ENCODE measurements around the gene ELMO1. TPM values are rescaled to one million over a fixed set of nuclear protein-coding genes. Genes with fewer than 3 reads are reported as not detected.

ELMO1 gene
- total RNA-seq, 1 donor from 2014 or later: 119 TPM

DNA sequence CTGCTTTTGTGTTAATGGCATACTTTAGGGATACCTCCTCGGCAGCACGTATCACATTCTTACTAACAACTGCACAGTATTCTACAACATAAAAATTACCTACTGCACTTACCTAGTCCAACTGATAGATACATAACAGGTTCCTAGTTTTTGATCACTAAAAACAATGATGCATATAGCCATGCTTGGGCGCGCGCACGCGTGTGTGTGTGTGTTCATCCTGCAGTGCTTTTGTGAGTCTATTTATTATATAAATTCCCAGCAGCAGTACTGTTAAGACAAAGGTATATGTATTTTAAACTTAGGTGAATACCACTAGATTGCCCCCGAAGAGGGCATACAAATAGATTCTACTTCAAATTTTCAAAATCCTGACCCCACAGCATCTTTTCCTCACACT, 181.4 kb downstream of the ELMO1 start:
- Mint-ChIP-seq H3K9me3 (no peaks in the 10 kb centered on the region), H3K27me3 (ENCODE audit: insufficient read depth) (no peaks in the 10 kb centered on the region), H3K36me3 (ENCODE audit: low read depth) (peaks cover 24% of the 10 kb centered on the region), H3K27ac (no peak overlapping the region), H3K4me3 (no peak overlapping the region), H3K4me1 (ENCODE audit: low read depth) (peaks cover 24% of the 10 kb centered on the region)
- DNase-seq (ENCODE audit: low spot score): no peak
- intact Hi-C loops (cut with micrococcal nuclease): no loop called here

- H3K36me3 Mint-ChIP-seq (ENCODE audit: low read depth): peaks cover 16% of the 10 kb centered on the region
- no peaks in the 10 kb centered on the region for H3K27me3 Mint-ChIP-seq (ENCODE audit: insufficient read depth)
- intact Hi-C loops (cut with micrococcal nuclease): no loop called here
- H3K27ac Mint-ChIP-seq: no peak overlapping the region
- H3K9me3 Mint-ChIP-seq: no peaks in the 10 kb centered on the region
- no peak for DNase-seq (ENCODE audit: low spot score)
- H3K4me3 Mint-ChIP-seq: no peak overlapping the region
- peaks cover 24% of the 10 kb centered on the region for H3K4me1 Mint-ChIP-seq (ENCODE audit: low read depth)
Observed at GRCh38 chr7:37265876-37266275, 182.8 kb downstream of the ELMO1 start.

DNA sequence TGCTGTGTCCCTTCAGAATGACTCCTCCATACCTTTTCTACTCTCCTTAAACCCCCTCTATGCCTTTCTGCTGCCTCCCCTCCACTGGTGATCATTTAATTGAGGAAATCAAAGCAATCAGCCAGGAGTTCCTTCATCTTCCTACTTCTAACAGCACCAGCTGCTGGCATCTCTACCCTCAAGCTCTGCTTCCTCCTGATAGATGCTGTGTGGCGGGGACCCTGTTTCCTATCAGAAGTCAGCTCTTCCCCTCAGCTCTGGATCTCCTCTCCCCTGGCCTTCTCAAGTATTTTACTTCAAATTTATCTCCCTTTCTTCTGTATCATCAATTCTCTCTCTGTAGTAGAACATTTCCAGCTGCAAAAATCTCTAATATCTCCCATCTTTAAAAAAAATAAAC, 183.7 kb downstream of the ELMO1 start:
- Mint-ChIP-seq H3K27ac (peak overlapping the region; percentile 44), H3K36me3 (ENCODE audit: low read depth) (peaks cover 11% of the 10 kb centered on the region), H3K4me1 (ENCODE audit: low read depth) (peaks cover 18% of the 10 kb centered on the region), H3K27me3 (ENCODE audit: insufficient read depth) (no peaks in the 10 kb centered on the region), H3K9me3 (no peaks in the 10 kb centered on the region), H3K4me3 (no peak overlapping the region)
- DNase-seq (ENCODE audit: low spot score): no peak
- intact Hi-C loops (cut with micrococcal nuclease): no loop called here

DNA sequence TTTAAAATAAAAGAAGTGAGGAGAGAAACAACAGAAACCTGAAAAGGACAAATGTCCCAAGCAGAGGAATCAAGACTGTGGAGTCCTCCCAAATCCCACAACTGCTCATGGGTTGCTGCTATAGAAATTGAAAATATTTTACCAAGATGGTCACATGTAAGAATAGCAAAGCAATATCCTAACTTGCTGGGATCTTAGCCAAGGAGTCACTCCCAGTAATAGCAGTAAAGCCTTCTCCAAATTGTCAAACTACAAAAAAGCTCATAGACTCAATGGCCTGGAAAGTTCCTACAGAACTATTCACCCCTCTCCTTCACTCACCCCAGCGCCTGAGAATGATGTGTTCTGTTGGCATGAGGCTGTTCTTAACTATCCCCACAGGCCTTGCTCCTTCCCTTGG, 186.5 kb downstream of the ELMO1 start:
- Mint-ChIP-seq H3K27ac (no peak overlapping the region), H3K4me3 (no peak overlapping the region), H3K9me3 (no peaks in the 10 kb centered on the region), H3K4me1 (ENCODE audit: low read depth) (peaks cover 26% of the 10 kb centered on the region), H3K27me3 (ENCODE audit: insufficient read depth) (no peaks in the 10 kb centered on the region), H3K36me3 (ENCODE audit: low read depth) (peaks cover 15% of the 10 kb centered on the region)
- intact Hi-C loops (cut with micrococcal nuclease): no loop called here
- DNase-seq (ENCODE audit: low spot score): no peak

GRCh38 chr7:37259319-37259821, 189.3 kb downstream of the ELMO1 start:
- peak overlapping the region; percentile 26 for H3K27ac Mint-ChIP-seq
- H3K36me3 Mint-ChIP-seq (ENCODE audit: low read depth): peaks cover 22% of the 10 kb centered on the region
- H3K4me3 Mint-ChIP-seq: no peak overlapping the region
- no peaks in the 10 kb centered on the region for H3K27me3 Mint-ChIP-seq (ENCODE audit: insufficient read depth)
- peaks cover 24% of the 10 kb centered on the region for H3K4me1 Mint-ChIP-seq (ENCODE audit: low read depth)
- DNase-seq (ENCODE audit: low spot score): no peak
- intact Hi-C loops (cut with micrococcal nuclease): no loop called here
- no peaks in the 10 kb centered on the region for H3K9me3 Mint-ChIP-seq

DNA sequence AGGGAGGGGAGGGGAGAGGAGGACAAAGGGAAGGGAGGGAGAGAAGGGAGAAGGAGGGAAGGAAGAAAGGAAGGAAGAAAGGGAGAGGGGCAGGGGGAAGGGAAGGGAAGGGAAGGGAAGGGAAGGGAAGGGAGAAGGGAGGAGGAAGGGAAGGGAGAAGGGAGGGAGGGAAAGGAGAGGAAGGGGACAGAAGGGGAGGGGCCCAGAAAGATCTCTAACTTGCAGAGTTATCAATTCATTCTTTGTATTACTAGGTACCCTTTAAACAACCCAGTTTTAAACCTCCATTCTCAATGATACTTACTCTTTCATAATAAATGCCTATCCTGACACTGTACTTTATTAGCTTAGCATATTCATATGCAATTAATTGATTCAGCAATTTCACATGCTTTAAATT, 192.0 kb downstream of the ELMO1 start:
- no peak for DNase-seq (ENCODE audit: low spot score)
- H3K27ac Mint-ChIP-seq: no peak overlapping the region
- no peaks in the 10 kb centered on the region for H3K27me3 Mint-ChIP-seq (ENCODE audit: insufficient read depth)
- intact Hi-C loops (cut with micrococcal nuclease): no loop called here
- H3K4me3 Mint-ChIP-seq: no peak overlapping the region
- H3K4me1 Mint-ChIP-seq (ENCODE audit: low read depth): peaks cover 28% of the 10 kb centered on the region
- H3K36me3 Mint-ChIP-seq (ENCODE audit: low read depth): peaks cover 32% of the 10 kb centered on the region
- H3K9me3 Mint-ChIP-seq: no peaks in the 10 kb centered on the region

DNA sequence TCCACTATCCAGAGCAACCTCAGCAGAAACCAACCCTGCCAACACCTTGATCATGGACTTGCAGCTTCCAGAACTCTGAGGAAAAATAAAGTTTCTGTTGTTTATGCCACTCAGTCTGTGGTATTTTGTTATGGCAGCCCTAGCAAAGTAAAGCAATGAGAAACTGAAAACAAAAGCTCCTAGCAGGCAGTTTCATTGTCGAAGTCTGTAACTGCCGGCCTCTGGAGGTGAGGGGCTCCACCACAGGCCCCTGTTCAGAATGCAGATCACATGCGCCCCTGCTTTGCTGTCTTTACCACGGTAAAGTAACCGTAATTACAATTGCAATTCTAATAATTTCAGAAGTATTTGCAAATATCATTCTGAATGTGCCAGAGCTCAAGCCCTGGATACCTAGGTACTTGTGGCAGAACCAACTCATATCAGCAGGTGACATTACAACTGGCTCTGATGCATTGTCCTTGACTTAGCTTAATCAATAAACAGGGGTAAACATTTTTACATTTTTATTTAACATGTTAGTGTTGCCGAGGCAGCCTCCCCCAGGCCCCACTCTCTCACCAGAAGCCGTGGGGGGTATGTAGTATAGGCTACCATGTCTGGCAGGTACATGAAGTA, 193.2 kb downstream of the ELMO1 start:
- intact Hi-C loops (cut with micrococcal nuclease): no loop called here
- peaks cover 33% of the 10 kb centered on the region for H3K4me1 Mint-ChIP-seq (ENCODE audit: low read depth)
- DNase-seq (ENCODE audit: low spot score): no peak
- peaks cover 35% of the 10 kb centered on the region for H3K36me3 Mint-ChIP-seq (ENCODE audit: low read depth)
- no peaks in the 10 kb centered on the region for H3K9me3 Mint-ChIP-seq
- H3K4me3 Mint-ChIP-seq: no peak overlapping the region
- no peak overlapping the region for H3K27ac Mint-ChIP-seq
- H3K27me3 Mint-ChIP-seq (ENCODE audit: insufficient read depth): no peaks in the 10 kb centered on the region

- H3K4me3 Mint-ChIP-seq: no peak overlapping the region
Observed at GRCh38 chr7:37251222-37251621, 197.4 kb downstream of the ELMO1 start.

GRCh38 chr7:37249240-37249639, 199.4 kb downstream of the ELMO1 start:
- Mint-ChIP-seq H3K4me1 (ENCODE audit: low read depth) (peaks cover 9% of the 10 kb centered on the region), H3K36me3 (ENCODE audit: low read depth) (peaks cover 21% of the 10 kb centered on the region), H3K27me3 (ENCODE audit: insufficient read depth) (no peaks in the 10 kb centered on the region), H3K27ac (no peak overlapping the region), H3K9me3 (no peaks in the 10 kb centered on the region), H3K4me3 (no peak overlapping the region)
- no peak for DNase-seq (ENCODE audit: low spot score)
- intact Hi-C loops (cut with micrococcal nuclease): no loop called here

More at GRCh38 chr7:37251222-37251621, 197.4 kb downstream of the ELMO1 start:
- Mint-ChIP-seq H3K36me3 (ENCODE audit: low read depth) (peaks cover 27% of the 10 kb centered on the region), H3K9me3 (no peaks in the 10 kb centered on the region), H3K4me1 (ENCODE audit: low read depth) (peaks cover 22% of the 10 kb centered on the region), H3K27ac (peak overlapping the region; percentile 21), H3K27me3 (ENCODE audit: insufficient read depth) (no peaks in the 10 kb centered on the region)
- DNase-seq (ENCODE audit: low spot score): no peak
- intact Hi-C loops (cut with micrococcal nuclease): no loop called here

- no peak for DNase-seq (ENCODE audit: low spot score)
- no peaks in the 10 kb centered on the region for H3K27me3 Mint-ChIP-seq (ENCODE audit: insufficient read depth)
Observed at GRCh38 chr7:37248396-37248861, 200.2 kb downstream of the ELMO1 start.

DNA sequence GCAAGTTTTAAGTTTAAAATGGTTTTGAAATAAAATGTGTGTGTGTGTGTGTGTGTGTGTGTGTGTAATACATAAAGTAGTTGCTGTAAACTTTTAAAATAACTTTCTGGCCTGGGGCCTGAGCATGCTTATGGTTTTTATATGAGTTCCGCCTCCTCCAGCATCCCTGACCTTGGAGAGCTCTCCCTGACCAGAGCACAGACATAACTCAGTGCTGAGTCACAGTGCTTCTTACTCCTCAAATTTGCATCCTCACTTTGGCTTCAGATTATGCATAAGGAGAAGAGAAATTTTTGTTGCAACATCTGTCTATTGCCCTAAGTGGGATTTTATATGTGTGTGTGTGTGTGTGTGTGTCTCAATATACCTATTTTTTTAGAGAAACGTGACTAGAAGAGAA, 200.8 kb downstream of the ELMO1 start:
- Mint-ChIP-seq H3K27me3 (ENCODE audit: insufficient read depth) (no peaks in the 10 kb centered on the region), H3K4me3 (no peak overlapping the region), H3K9me3 (no peaks in the 10 kb centered on the region), H3K27ac (no peak overlapping the region), H3K36me3 (ENCODE audit: low read depth) (peaks cover 17% of the 10 kb centered on the region), H3K4me1 (ENCODE audit: low read depth) (peaks cover 9% of the 10 kb centered on the region)
- no peak for DNase-seq (ENCODE audit: low spot score)
- intact Hi-C loops (cut with micrococcal nuclease): no loop called here

More at GRCh38 chr7:37248396-37248861, 200.2 kb downstream of the ELMO1 start:
- intact Hi-C loops (cut with micrococcal nuclease): no loop called here
- H3K4me1 Mint-ChIP-seq (ENCODE audit: low read depth): peaks cover 9% of the 10 kb centered on the region
- no peak overlapping the region for H3K27ac Mint-ChIP-seq
- H3K4me3 Mint-ChIP-seq: no peak overlapping the region
- H3K9me3 Mint-ChIP-seq: no peaks in the 10 kb centered on the region
- peaks cover 20% of the 10 kb centered on the region for H3K36me3 Mint-ChIP-seq (ENCODE audit: low read depth)

GRCh38 chr7:37245590-37245989, 203.1 kb downstream of the ELMO1 start:
- Mint-ChIP-seq H3K36me3 (ENCODE audit: low read depth) (peaks cover 15% of the 10 kb centered on the region), H3K27ac (no peak overlapping the region), H3K9me3 (no peaks in the 10 kb centered on the region), H3K27me3 (ENCODE audit: insufficient read depth) (no peaks in the 10 kb centered on the region), H3K4me3 (no peak overlapping the region), H3K4me1 (ENCODE audit: low read depth) (peaks cover 5% of the 10 kb centered on the region)
- intact Hi-C loops (cut with micrococcal nuclease): no loop called here
- DNase-seq (ENCODE audit: low spot score): no peak

DNA sequence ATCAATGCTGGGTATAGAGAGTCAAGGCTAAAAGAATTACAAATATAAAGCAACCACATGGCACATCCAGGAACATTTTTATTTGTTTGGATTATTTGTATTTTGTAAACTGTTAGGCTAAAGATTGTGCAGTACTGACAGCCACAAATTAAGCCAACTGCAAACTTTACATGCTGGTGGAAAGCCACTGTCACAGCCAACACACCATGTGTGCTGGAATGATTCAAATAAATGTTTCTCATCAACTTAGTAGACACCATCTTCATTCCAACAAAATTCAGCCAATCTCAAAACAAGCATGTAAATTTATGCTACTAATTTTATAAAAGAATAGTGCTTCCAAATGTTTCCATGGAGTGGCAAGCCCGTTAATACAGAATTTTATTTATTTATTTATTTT, 211.8 kb downstream of the ELMO1 start:
- H3K36me3 Mint-ChIP-seq (ENCODE audit: low read depth): peaks cover 8% of the 10 kb centered on the region
- H3K4me1 Mint-ChIP-seq (ENCODE audit: low read depth): peaks cover 8% of the 10 kb centered on the region
- no peak for DNase-seq (ENCODE audit: low spot score)
- intact Hi-C loops (cut with micrococcal nuclease): no loop called here
- H3K27ac Mint-ChIP-seq: no peak overlapping the region
- no peaks in the 10 kb centered on the region for H3K27me3 Mint-ChIP-seq (ENCODE audit: insufficient read depth)
- H3K9me3 Mint-ChIP-seq: no peaks in the 10 kb centered on the region
- no peak overlapping the region for H3K4me3 Mint-ChIP-seq
